ENCODE measurements around the gene CFDP1.
"Not testable (repeated sequence)": the region's sequence is repeated elsewhere in the genome, so short reads cannot be mapped to it uniquely, and the experiment has no call there.

The CFDP1 gene

DNA sequence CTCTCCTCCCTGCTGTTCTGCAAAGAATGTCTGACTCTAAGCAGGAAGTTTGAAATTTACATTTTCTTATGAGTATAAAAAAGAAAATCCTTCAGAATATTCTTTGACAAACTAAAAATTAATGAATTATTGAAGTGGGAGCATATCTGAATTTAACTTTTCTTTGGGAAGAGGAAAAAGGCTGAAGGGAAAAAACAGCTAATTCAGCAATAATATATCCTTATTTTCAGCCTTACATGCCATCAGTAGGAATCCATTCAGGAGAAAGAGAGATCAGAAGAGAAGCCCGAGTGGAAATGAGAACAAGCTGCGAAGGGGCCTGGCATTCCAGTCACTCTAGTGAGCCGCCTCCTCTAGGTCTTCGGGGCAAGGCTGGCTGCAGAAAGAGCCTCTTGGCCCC, 140.1 kb downstream of the CFDP1 start:
- no peak for DNase-seq (ENCODE audit: low spot score)

DNA sequence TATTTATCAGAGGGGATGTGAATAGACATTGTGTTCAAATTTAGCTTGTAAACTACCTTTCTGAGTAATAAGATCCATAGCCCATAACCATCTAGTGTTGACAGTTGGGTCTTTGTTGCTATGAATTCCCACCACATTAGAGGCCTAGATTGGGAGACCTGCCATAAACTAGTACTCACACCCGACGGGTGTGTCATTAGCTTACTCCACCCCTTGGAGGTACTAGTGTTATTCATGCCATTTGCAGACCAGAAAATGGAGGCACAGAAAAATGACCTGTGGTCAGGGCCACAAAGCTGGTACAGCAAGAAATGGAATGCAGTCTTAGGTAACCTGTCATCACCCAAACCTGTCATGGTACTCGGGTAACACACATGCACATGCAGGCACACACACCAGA, 140.6 kb downstream of the CFDP1 start:
- DNase-seq (ENCODE audit: low spot score) = no peak

DNA sequence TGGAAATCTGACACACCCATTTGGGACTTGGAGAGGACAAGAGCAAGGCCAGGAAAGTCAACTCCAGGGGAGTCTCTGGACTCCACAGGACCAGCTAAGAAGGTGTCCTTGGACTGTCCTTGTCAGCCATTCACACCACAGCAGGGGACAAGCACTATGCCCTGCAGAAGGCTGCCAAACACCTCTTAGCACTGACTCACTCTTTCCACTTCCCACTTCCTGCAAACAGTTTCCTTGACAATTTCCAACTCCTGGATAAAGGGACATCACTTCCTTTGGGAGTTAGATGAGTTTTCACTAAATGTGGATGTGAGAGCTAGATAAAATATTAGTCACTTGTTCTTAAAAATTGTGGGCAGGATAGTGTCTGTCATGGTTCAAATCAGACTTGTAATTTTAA, 144.1 kb downstream of the CFDP1 start:
- DNase-seq (ENCODE audit: low spot score) = no peak

DNA sequence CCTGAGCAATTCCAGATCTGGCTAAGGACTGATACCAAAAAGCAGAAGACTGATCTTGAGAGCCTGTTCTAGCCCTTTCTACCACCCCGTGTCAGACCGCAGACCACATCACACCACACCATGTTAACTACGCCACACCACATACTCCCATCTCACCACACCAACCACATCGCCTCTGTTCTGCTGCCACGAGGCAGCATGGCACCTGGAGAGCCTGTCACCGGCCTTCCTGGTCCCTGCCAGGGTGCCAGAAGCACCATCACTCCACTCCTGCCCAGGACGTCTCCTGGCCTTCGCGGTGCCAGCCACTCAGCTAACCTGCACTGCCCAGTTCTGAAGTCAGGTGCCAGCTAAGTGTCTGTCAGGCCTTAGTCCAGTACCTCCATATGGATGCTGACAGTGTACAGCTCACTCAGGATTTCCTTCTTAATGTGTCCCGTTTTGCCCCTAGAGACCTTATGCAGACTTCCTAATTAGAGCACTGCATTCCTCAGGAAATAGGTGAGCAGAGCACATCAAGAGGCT, 144.6 kb downstream of the CFDP1 start:
- no peak for DNase-seq (ENCODE audit: low spot score)

DNA sequence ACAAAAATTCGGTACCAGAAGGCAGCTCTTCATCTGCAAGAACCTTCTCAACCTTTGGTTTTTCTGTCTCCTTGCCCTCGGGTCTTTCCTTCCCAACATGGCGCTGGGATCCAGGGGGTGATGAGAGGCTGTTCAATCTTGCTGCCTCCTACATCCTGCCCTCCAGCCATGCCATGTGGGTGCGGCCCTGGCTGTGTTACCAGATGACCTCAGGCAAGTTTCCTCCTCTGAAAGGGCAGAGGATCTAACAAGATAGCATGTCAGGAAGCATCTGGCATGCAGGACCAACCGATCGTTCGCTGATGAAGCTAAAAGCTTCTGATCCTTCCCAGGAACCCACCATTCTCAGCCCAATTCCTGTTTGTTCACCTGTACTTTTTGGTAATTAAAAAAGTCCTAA, 145.1 kb downstream of the CFDP1 start:
- DNase-seq (ENCODE audit: low spot score) = no peak

- no peak for DNase-seq (ENCODE audit: low spot score)
Measured at GRCh38 chr16:75287708-75288107, 145.6 kb downstream of the CFDP1 start.

DNA sequence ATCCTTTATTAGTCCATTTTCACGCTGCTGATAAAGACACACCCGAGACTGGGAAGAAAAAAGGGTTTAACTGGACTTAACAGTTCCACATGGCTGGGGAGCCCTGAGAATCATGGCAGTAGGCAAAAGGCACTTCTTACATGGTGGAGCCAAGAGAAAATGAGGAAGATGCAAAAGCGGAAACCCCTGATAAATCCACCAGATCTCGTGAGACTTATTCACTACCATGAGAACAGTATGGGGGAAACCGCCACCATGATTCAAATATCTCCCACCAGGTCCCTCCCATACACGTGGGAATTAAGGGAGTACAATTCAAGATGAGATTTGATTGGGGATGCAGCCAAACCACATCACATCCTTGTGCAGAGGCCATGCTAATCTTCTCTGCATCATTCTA, 146.9 kb downstream of the CFDP1 start:
- DNase-seq (ENCODE audit: low spot score) = no peak

GRCh38 chr16:75282466-75283281, 150.6 kb downstream of the CFDP1 start:
- peak; percentile 77 for DNase-seq (ENCODE audit: low spot score)

DNA sequence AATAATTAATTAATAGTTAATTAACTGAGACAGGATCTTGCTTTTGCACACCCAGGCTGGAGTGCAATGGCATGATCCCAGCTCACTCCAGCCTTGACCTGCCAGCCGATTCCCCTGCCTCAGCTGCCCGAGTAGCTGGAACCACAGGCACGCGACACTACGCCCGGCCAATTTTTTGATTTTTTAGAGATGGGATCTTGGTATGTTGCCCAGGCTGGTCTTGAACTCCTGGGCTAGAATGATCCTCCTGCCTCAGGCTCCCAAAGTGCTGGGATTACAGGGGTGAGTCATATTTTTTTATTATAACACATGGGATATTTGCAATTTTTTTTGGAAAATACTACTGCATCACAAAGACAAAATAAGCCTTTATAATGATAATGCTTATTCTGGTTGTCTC, 151.5 kb downstream of the CFDP1 start:
- DNase-seq (ENCODE audit: low spot score) = no peak

GRCh38 chr16:75281009-75281408, 152.3 kb downstream of the CFDP1 start:
- not testable (repeated sequence) for DNase-seq (ENCODE audit: low spot score)

DNA sequence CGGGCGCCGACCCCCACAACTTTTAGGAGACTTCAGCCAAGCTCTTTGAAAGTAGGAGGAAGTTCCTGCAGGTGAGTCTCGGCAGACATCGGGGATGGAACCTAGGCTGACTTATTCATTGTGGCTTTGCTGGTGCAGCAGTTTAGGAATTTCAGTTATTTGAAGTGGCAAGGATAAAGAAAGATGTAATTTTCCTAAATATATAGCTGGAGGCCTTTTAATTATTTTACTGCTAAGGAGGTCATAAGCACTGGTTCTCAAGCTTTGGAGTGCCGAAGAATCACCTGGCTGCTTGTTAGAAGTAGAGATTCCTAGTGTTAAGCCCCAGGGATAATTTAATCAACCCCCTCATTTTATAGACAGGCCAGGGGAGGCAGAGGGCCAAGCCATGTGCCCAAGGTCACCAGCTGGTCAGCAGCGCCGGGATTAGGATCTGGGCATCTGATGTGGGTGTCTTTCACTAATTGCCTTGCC, 152.9 kb downstream of the CFDP1 start:
- no peak for DNase-seq (ENCODE audit: low spot score)

- DNase-seq (ENCODE audit: low spot score) = peak; percentile 56
Measured at GRCh38 chr16:75279305-75279704, 154.0 kb downstream of the CFDP1 start.

GRCh38 chr16:75273054-75273925, 160.0 kb downstream of the CFDP1 start:
- DNase-seq (ENCODE audit: low spot score) = no peak

DNA sequence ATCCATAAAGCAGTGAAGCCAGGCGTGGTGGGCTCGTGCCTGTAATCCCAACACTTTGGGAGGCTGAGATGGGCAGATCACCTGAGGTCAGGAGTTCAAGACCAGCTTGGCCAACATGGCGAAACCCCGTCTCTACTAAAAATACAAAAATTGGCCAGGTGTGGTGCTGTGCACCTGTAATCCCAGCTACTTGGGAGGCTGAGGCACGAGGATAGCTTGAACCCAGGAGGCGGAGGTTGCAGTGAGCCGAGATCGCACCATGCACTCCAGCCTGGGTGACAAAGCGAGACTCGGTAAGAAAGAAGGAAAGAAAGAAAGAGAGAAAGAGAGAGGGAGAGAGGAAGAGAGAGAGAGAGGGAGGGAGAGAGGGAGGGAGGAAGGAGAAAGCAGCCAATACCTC, 160.7 kb downstream of the CFDP1 start:
- DNase-seq (ENCODE audit: low spot score) = not testable (repeated sequence)

GRCh38 chr16:75272097-75272551, 161.2 kb downstream of the CFDP1 start:
- no peak for DNase-seq (ENCODE audit: low spot score)

- no peak for DNase-seq (ENCODE audit: low spot score)
Measured at GRCh38 chr16:75271441-75272096, 161.7 kb downstream of the CFDP1 start.

- DNase-seq (ENCODE audit: low spot score) = not testable (repeated sequence)
Measured at GRCh38 chr16:75269358-75269757, 163.9 kb downstream of the CFDP1 start.

DNA sequence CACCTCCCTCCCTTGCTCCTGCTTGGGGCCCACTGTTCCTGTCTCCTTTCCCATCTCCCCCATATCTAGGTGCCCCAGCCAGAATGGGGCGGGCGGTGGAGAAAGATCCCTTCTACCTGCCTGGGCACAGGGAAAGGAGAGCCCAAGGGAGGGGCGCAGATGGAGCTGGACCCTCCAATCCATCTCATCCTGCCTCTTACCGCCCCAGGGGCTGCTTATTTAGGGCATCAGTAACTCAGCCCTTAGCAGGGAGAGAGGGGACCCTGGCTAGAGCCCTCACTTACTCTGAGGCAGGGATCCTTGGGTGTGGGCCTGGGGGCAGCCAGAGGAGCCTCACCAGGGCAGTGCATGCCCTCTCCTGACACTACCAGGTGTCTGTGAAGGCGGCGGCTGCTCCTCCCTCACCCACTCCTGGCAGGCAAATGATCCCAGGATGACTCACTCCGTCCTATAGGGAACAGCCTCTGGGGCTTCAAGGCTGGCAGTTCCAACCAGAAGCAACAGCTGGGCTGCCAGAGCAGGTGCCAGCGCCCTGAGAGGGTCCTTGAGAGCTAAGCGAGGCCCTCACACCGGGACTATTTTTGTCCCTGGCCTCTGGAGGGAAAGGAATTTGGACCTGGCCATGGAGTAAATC, 165.6 kb downstream of the CFDP1 start:
- peak; percentile 54 for DNase-seq (ENCODE audit: low spot score)

GRCh38 chr16:75266738-75267630, 166.3 kb downstream of the CFDP1 start:
- DNase-seq (ENCODE audit: low spot score) = no peak

- DNase-seq (ENCODE audit: low spot score) = peak; percentile 76
Measured at GRCh38 chr16:75265911-75266701, 167.2 kb downstream of the CFDP1 start.

Data from D341Med (cell line).